GM12878 (cell line): ENCODE results near the gene LRRC3C.

ENCODE experiments used
- CBX3 ChIP-seq: fragments of 200-600 bp; sonication (generic); IDR thresholded peaks from 2 replicates; pipeline ENCODE4 v1.6.1; 2016; ENCODE audit warnings: low read depth, borderline replicate concordance
- E2F8 ChIP-seq: fragments of 450-650 bp; IDR thresholded peaks from 2 replicates; pipeline ENCODE4 v1.6.1; 2018; ENCODE audit warnings: mild to moderate bottlenecking, low read depth, moderate library complexity; ENCODE audit not compliant: partially characterized antibody
- ESRRA ChIP-seq: IDR thresholded peaks from 2 replicates; pipeline ENCODE4 v1.6.1; 2012; ENCODE audit warnings: mild to moderate bottlenecking, low read length, improper control_type of control experiment
- ETV6 ChIP-seq, 2 experiments: fragments of 450-650 bp in 1 of 2; IDR thresholded peaks in 1 of 2; conservative IDR thresholded peaks in 1 of 2; 2 replicates each; pipeline ENCODE4 v1.6.1; 2014; ENCODE audit warnings: antibody characterized with exemption in 1 of 2, borderline replicate concordance in 1 of 2, low read depth in 1 of 2, mild to moderate bottlenecking in 1 of 2, moderate library complexity in 1 of 2
- EZH2 ChIP-seq: IDR thresholded peaks from 2 replicates; pipeline ENCODE4 v1.6.1; 2012; ENCODE audit warnings: low read depth, mild to moderate bottlenecking, control low read depth, inconsistent platforms, low read length, borderline replicate concordance; ENCODE audit not compliant: control insufficient read depth
- KAT2A ChIP-seq: conservative IDR thresholded peaks from 2 replicates; pipeline ENCODE4 v1.6.1; 2011; ENCODE audit warnings: low read depth, low read length; ENCODE audit not compliant: control insufficient read depth
- NR2C2 ChIP-seq: IDR thresholded peaks from 2 replicates; pipeline ENCODE4 v1.6.1; 2011; ENCODE audit warnings: borderline replicate concordance, low read depth; ENCODE audit not compliant: control insufficient read depth, insufficient read length
- POLR2A ChIP-seq: IDR thresholded peaks from 2 replicates; pipeline ENCODE4 v1.6.1; 2011; ENCODE audit warnings: low read depth, mild to moderate bottlenecking, low read length
- ZZZ3 ChIP-seq: IDR thresholded peaks from 2 replicates; pipeline ENCODE4 v1.6.1; 2011; ENCODE audit warnings: low read depth; ENCODE audit not compliant: control insufficient read depth, insufficient read length
- TF ChIP-seq, protein P1 (sequence below), 3 experiments: IDR thresholded peaks in 2 of 3; conservative IDR thresholded peaks in 1 of 3; 2 replicates each; pipeline ENCODE4 v1.5.1; 2011; ENCODE audit warnings: low read depth in 3 of 3, low read length in 3 of 3, mild to moderate bottlenecking in 3 of 3, control low read depth in 2 of 3, moderate library complexity in 2 of 3, inconsistent platforms in 1 of 3, mixed read lengths in 1 of 3; ENCODE audit not compliant: control insufficient read depth in 2 of 3, insufficient read depth in 1 of 3; ENCODE audit errors: extremely low read depth in 1 of 3
- TF ChIP-seq, protein P2 (sequence below): fragments of 450-650 bp; IDR thresholded peaks from 2 replicates; pipeline ENCODE4 v1.6.1; 2016; ENCODE audit warnings: mild to moderate bottlenecking

GRCh38 chr17:39935909-39936308 is 8.4 kb downstream of the LRRC3C start:
- no peak for TF ChIP-seq ESRRA
- TF ChIP-seq KAT2A, result no peak
- TF ChIP-seq NR2C2, result no peak
- TF ChIP-seq, protein P1, sequence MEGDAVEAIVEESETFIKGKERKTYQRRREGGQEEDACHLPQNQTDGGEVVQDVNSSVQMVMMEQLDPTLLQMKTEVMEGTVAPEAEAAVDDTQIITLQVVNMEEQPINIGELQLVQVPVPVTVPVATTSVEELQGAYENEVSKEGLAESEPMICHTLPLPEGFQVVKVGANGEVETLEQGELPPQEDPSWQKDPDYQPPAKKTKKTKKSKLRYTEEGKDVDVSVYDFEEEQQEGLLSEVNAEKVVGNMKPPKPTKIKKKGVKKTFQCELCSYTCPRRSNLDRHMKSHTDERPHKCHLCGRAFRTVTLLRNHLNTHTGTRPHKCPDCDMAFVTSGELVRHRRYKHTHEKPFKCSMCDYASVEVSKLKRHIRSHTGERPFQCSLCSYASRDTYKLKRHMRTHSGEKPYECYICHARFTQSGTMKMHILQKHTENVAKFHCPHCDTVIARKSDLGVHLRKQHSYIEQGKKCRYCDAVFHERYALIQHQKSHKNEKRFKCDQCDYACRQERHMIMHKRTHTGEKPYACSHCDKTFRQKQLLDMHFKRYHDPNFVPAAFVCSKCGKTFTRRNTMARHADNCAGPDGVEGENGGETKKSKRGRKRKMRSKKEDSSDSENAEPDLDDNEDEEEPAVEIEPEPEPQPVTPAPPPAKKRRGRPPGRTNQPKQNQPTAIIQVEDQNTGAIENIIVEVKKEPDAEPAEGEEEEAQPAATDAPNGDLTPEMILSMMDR (IDR thresholded peaks at IDR 0.05 in 2 of 3, conservative IDR thresholded peaks at IDR 0.05 in 1 of 3; ENCODE audit: control insufficient read depth in 2 of 3, extremely low read depth in 1 of 3, insufficient read depth in 1 of 3, low read depth in 3 of 3, low read length in 3 of 3), result no peak
- TF ChIP-seq, protein P2, sequence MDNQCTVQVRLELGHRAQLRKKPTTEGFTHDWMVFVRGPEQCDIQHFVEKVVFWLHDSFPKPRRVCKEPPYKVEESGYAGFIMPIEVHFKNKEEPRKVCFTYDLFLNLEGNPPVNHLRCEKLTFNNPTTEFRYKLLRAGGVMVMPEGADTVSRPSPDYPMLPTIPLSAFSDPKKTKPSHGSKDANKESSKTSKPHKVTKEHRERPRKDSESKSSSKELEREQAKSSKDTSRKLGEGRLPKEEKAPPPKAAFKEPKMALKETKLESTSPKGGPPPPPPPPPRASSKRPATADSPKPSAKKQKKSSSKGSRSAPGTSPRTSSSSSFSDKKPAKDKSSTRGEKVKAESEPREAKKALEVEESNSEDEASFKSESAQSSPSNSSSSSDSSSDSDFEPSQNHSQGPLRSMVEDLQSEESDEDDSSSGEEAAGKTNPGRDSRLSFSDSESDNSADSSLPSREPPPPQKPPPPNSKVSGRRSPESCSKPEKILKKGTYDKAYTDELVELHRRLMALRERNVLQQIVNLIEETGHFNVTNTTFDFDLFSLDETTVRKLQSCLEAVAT, result no peak
- TF ChIP-seq EZH2, result no peak
- TF ChIP-seq ETV6 (conservative IDR thresholded peaks at IDR 0.05 in 1 of 2, IDR thresholded peaks at IDR 0.05 in 1 of 2; ENCODE audit: borderline replicate concordance in 1 of 2, low read depth in 1 of 2), result no peak
- no peak for TF ChIP-seq POLR2A
- TF ChIP-seq ZZZ3, result no peak
- no peak for TF ChIP-seq CBX3
- no peak for TF ChIP-seq E2F8
